GM23248 (cell line): Measurements from ENCODE around the gene CPT1C. TPM values are rescaled to one million over a fixed set of nuclear protein-coding genes. Genes with fewer than 3 reads are reported as not detected.

Source experiments
- DNase-seq: peaks from one replicate; pipeline ENCODE4 v3.0.0-alpha.2; 2015
- H2AFZ ChIP-seq: fragments of 200-600 bp; sonication (generic); 2 replicates; pipeline ENCODE4 v1.6.1; 2016; ENCODE audit warnings: antibody characterized with exemption
- H3F3A ChIP-seq: fragments of 200-600 bp; sonication (generic); 2 replicates; pipeline ENCODE4 v1.6.1; 2016; ENCODE audit warnings: mild to moderate bottlenecking, antibody characterized with exemption, mixed run types; ENCODE audit not compliant: insufficient read depth
- H3K27ac ChIP-seq: fragments of 200-600 bp; sonication (generic); 2 replicates; pipeline ENCODE4 v1.5.1; 2016; ENCODE audit warnings: mild to moderate bottlenecking
- H3K27me3 ChIP-seq: fragments of 200-600 bp; sonication (generic); replicated peaks from 2 replicates; pipeline ENCODE4 v1.6.1; 2016; ENCODE audit warnings: mild to moderate bottlenecking; ENCODE audit not compliant: insufficient read depth
- H3K36me3 ChIP-seq: fragments of 200-600 bp; sonication (generic); 2 replicates; pipeline ENCODE4 v1.6.1; 2016; ENCODE audit warnings: low read depth, mild to moderate bottlenecking
- H3K4me1 ChIP-seq: fragments of 200-600 bp; sonication (generic); 2 replicates; pipeline ENCODE4 v1.6.1; 2016; ENCODE audit warnings: mild to moderate bottlenecking; ENCODE audit not compliant: insufficient read depth
- H3K4me2 ChIP-seq: fragments of 200-600 bp; sonication (generic); one replicate; pipeline ENCODE4 v1.6.1; 2016; ENCODE audit warnings: mild to moderate bottlenecking; ENCODE audit not compliant: unreplicated experiment
- H3K4me3 ChIP-seq: fragments of 200-600 bp; sonication (generic); 2 replicates; pipeline ENCODE4 v1.5.1; 2016; ENCODE audit warnings: mild to moderate bottlenecking
- H3K79me2 ChIP-seq: fragments of 200-600 bp; sonication (generic); 2 replicates; pipeline ENCODE4 v1.6.1; 2016; ENCODE audit warnings: mild to moderate bottlenecking; ENCODE audit not compliant: insufficient read depth
- H3K9ac ChIP-seq: fragments of 200-600 bp; sonication (generic); 2 replicates; pipeline ENCODE4 v1.6.1; 2016; ENCODE audit warnings: mild to moderate bottlenecking
- H3K9me2 ChIP-seq: fragments of 200-600 bp; sonication (generic); 2 replicates; pipeline ENCODE4 v1.6.1; 2016; ENCODE audit warnings: mixed run types, mild to moderate bottlenecking, moderate library complexity; ENCODE audit not compliant: insufficient read depth
- H3K9me3 ChIP-seq: fragments of 200-600 bp; sonication (generic); one replicate; pipeline ENCODE4 v1.6.1; 2017; ENCODE audit warnings: low read depth
- H4K20me1 ChIP-seq: fragments of 200-600 bp; sonication (generic); 2 replicates; pipeline ENCODE4 v1.6.0; 2016; ENCODE audit not compliant: insufficient read depth
- EZH2 ChIP-seq: fragments of 200-600 bp; sonication (generic); IDR thresholded peaks from 2 replicates; pipeline ENCODE4 v1.6.1; 2018; ENCODE audit warnings: antibody characterized with exemption, mild to moderate bottlenecking; ENCODE audit not compliant: insufficient read depth, poor library complexity, severe bottlenecking
- EZH2phosphoT487 ChIP-seq: fragments of 200-600 bp; sonication (generic); IDR thresholded peaks from 2 replicates; pipeline ENCODE4 v1.6.1; 2018; ENCODE audit warnings: antibody characterized with exemption, moderate library complexity, mild to moderate bottlenecking, low read depth; ENCODE audit not compliant: insufficient read depth
- WGBS, 2 experiments: methylation state at CpG; one replicate each; pipeline ENCODE4 v1.1.6; 2015 to 2017; ENCODE audit warnings: low lambda C conversion rate in 2 of 2, low coverage in 1 of 2; ENCODE audit errors: missing lambda C conversion rate in 2 of 2; 5-methylcytosine and 5-hydroxymethylcytosine counted together
- in situ Hi-C: fragments of 300-500 bp; cut with MboI; formaldehyde crosslinking; loops from 2 replicates; pipeline ENCODE4 v1.15.0; 2020
- microRNA-seq: library from miRNA; unstranded; fragments of <30 nt; microRNA quantifications from one replicate; pipeline ENCODE4, GENCODE V29; 2016; ENCODE audit warnings: borderline number of aligned reads
- polyA plus RNA-seq: library from polyadenylated mRNA; unstranded; fragments of >200 nt; fragmentation: Nextera tagmentation; extraction: Ambion mirVana; gene quantifications from 2 replicates; pipeline ENCODE4 v1.2.1, GENCODE V29; 2016
- small RNA-seq: library from RNA; depleted of rRNA; stranded (forward); fragments of <200 nt; gene quantifications from one replicate; pipeline ENCODE3, GENCODE V24; 2014; ENCODE audit warnings: low read depth, low replicate concordance
- total RNA-seq: library from RNA; depleted of rRNA; stranded (reverse); fragments of >200 nt; shearing (Covaris generic); gene quantifications from 2 replicates; pipeline ENCODE4 v1.2.3, GENCODE V29; 2014; rRNA removed

CPT1C gene
- total and polyA plus RNA-seq, 2 experiments from 2014 or later: 11.7 to 14.3 TPM

GRCh38 chr19:49758292-49758691, 67.4 kb downstream of the CPT1C start:
- no peaks in the 10 kb centered on the region for H3K36me3 ChIP-seq
- in situ Hi-C loops: no loop called here
- no peaks in the 10 kb centered on the region for H3K27me3 ChIP-seq
- peak; percentile 84 for DNase-seq
- H3K27ac ChIP-seq: peak overlapping the region; percentile 32
- WGBS, 2 experiments: 2 to 5% methylated on average over 7 of the region's 7 CpGs
- no peaks in the 10 kb centered on the region for H3K9me2 ChIP-seq
- no peaks in the 10 kb centered on the region for H4K20me1 ChIP-seq
- peak overlapping the region; percentile 54 for H3K9ac ChIP-seq
- no peaks in the 10 kb centered on the region for H3K79me2 ChIP-seq
- H2AFZ ChIP-seq: peak overlapping the region; percentile 92
- 0 out of 2 replicates have a peak overlapping the region, but pooled peaks have one; percentile 7 for H3K4me3 ChIP-seq
- H3F3A ChIP-seq: peaks cover 23% of the 10 kb centered on the region
- peak overlapping the region; percentile 65 for H3K4me2 ChIP-seq
- TF ChIP-seq EZH2phosphoT487 (no peak), EZH2 (no peak)
- H3K9me3 ChIP-seq: no peaks in the 10 kb centered on the region
- H3K4me1 ChIP-seq: peaks cover 34% of the 10 kb centered on the region

- no peaks in the 10 kb centered on the region for H3K27me3 ChIP-seq
- H3F3A ChIP-seq: peaks cover 22% of the 10 kb centered on the region
- peaks cover 38% of the 10 kb centered on the region for H3K4me1 ChIP-seq
- no peak overlapping the region for H3K4me3 ChIP-seq
- no peaks in the 10 kb centered on the region for H3K9me2 ChIP-seq
- no peaks in the 10 kb centered on the region for H3K36me3 ChIP-seq
- WGBS, 2 experiments: 87 to 100% methylated on average over 1 of the region's 1 CpG
- peak overlapping the region; percentile 72 for H3K27ac ChIP-seq
- H3K79me2 ChIP-seq: no peaks in the 10 kb centered on the region
- no peaks in the 10 kb centered on the region for H4K20me1 ChIP-seq
- peak overlapping the region; percentile 71 for H3K9ac ChIP-seq
- in situ Hi-C loops: no loop called here
- H3K9me3 ChIP-seq: no peaks in the 10 kb centered on the region
- TF ChIP-seq EZH2 (no peak), EZH2phosphoT487 (no peak)
- DNase-seq: no peak
- peak overlapping the region; percentile 99 for H2AFZ ChIP-seq
- no peak overlapping the region for H3K4me2 ChIP-seq
These were observed 70.3 kb downstream of the CPT1C start for GRCh38 chr19:49761249-49761624.

- Histone ChIP-seq H3K27me3 (no peaks in the 10 kb centered on the region), H3K4me1 (peaks cover 32% of the 10 kb centered on the region), H3K4me2 (no peak overlapping the region), H3K36me3 (no peaks in the 10 kb centered on the region), H4K20me1 (no peaks in the 10 kb centered on the region), H3K79me2 (no peaks in the 10 kb centered on the region), H3F3A (peaks cover 17% of the 10 kb centered on the region), H3K4me3 (no peak overlapping the region), H2AFZ (peak overlapping the region; percentile 99), H3K9me3 (no peaks in the 10 kb centered on the region), H3K9me2 (no peaks in the 10 kb centered on the region), H3K9ac (peak overlapping the region; percentile 71), H3K27ac (peak overlapping the region; percentile 72)
- in situ Hi-C loops: no loop called here
- DNase-seq: peak; percentile 86
- TF ChIP-seq EZH2: no peak
- no peak for TF ChIP-seq EZH2phosphoT487
- WGBS, 2 experiments: 17 to 24% methylated on average over 16 of the region's 16 CpGs
These were observed 70.9 kb downstream of the CPT1C start for GRCh38 chr19:49761625-49762311.

GRCh38 chr19:49763230-49763629, 72.3 kb downstream of the CPT1C start, which contains the start of gene TSKS:
Gene TSKS (minus strand): TSS chr19:49763306. CDS start chr19:49763247, 59 bp downstream.
- Histone ChIP-seq H4K20me1 (no peaks in the 10 kb centered on the region), H3K4me1 (peaks cover 28% of the 10 kb centered on the region), H3K27me3 (no peaks in the 10 kb centered on the region), H2AFZ (peak within 1 kb of the TSS; percentile 99), H3K4me3 (no peak within 1 kb of the TSS), H3K9ac (peak within 1 kb of the TSS; percentile 71; the same call in 1 of the 2 replicates), H3K36me3 (no peaks in the 10 kb centered on the region), H3K9me2 (no peaks in the 10 kb centered on the region), H3F3A (peaks cover 13% of the 10 kb centered on the region), H3K79me2 (peaks cover 14% of the 10 kb centered on the region), H3K4me2 (no peak within 1 kb of the TSS), H3K27ac (peak within 1 kb of the TSS; percentile 72), H3K9me3 (no peaks in the 10 kb centered on the region)
- TF ChIP-seq EZH2phosphoT487: no peak
- TF ChIP-seq EZH2: no peak
- in situ Hi-C loops: no loop called here
- 81 to 88% methylated on average over 6 of the region's 6 CpGs for WGBS, 2 experiments
- no peak for DNase-seq

Small RNA genes lying within 50 kb of the gene (microRNA-seq; reads per million reads assigned to microRNA genes)
- not detected for gene MIR5088

Small RNA genes lying within 50 kb of the gene (small RNA-seq; reads per million reads assigned to genes)
- not detected for gene MIR5088

Other genes starting within 250 kb of the CPT1C start
- gene SLC17A7, start 249.6 kb upstream of the CPT1C start, total RNA-seq: not detected in 2 replicates
- gene SLC17A7, start 249.6 kb upstream of the CPT1C start, polyA plus RNA-seq: not detected in 2 replicates
- 68.0 and 90.2 TPM in 2 replicates for gene PIH1D1, start 239.3 kb upstream of the CPT1C start, total RNA-seq
- gene PIH1D1, start 239.3 kb upstream of the CPT1C start, polyA plus RNA-seq: 73.5 and 79.9 TPM in 2 replicates
- 30.4 and 43.8 TPM in 2 replicates for gene ALDH16A1, start 237.9 kb upstream of the CPT1C start, total RNA-seq
- gene ALDH16A1, start 237.9 kb upstream of the CPT1C start, polyA plus RNA-seq: 9.0 and 9.4 TPM in 2 replicates
- gene FLT3LG, start 216.9 kb upstream of the CPT1C start, total RNA-seq: 1.3 and 1.6 TPM in 2 replicates
- 4.6 and 5.7 TPM in 2 replicates for gene FLT3LG, start 216.9 kb upstream of the CPT1C start, polyA plus RNA-seq
- 1,590 and 2,272 TPM in 2 replicates for gene RPL13A, start 203.5 kb upstream of the CPT1C start, total RNA-seq
- gene RPL13A, start 203.5 kb upstream of the CPT1C start, polyA plus RNA-seq: 893 and 894 TPM in 2 replicates
- gene RPS11, start 194.7 kb upstream of the CPT1C start, total RNA-seq: 1,666 and 2,372 TPM in 2 replicates
- 813 and 832 TPM in 2 replicates for gene RPS11, start 194.7 kb upstream of the CPT1C start, polyA plus RNA-seq
- gene FCGRT, start 178.5 kb upstream of the CPT1C start, total RNA-seq: 65.4 and 75.3 TPM in 2 replicates
- 89.9 and 98.4 TPM in 2 replicates for gene FCGRT, start 178.5 kb upstream of the CPT1C start, polyA plus RNA-seq
- gene RCN3, start 163.1 kb upstream of the CPT1C start, total RNA-seq: 570 and 656 TPM in 2 replicates
- gene RCN3, start 163.1 kb upstream of the CPT1C start, polyA plus RNA-seq: 779 and 813 TPM in 2 replicates
- gene NOSIP, start 110.6 kb upstream of the CPT1C start, total RNA-seq: 46.0 and 53.2 TPM in 2 replicates
- 78.7 and 84.3 TPM in 2 replicates for gene NOSIP, start 110.6 kb upstream of the CPT1C start, polyA plus RNA-seq
- gene PRRG2, start 109.8 kb upstream of the CPT1C start, total RNA-seq: not detected in 2 replicates
- gene PRRG2, start 109.8 kb upstream of the CPT1C start, polyA plus RNA-seq: 0.13 and 0.18 TPM in 2 replicates
- gene PRR12, start 99.9 kb upstream of the CPT1C start, total RNA-seq: 2.7 and 2.9 TPM in 2 replicates
- 0.85 and 0.86 TPM in 2 replicates for gene PRR12, start 99.9 kb upstream of the CPT1C start, polyA plus RNA-seq
- 61.0 and 116 TPM in 2 replicates for gene RRAS, start 51.0 kb upstream of the CPT1C start, total RNA-seq
- 337 and 347 TPM in 2 replicates for gene RRAS, start 51.0 kb upstream of the CPT1C start, polyA plus RNA-seq
- 18.6 and 28.7 TPM in 2 replicates for gene SCAF1, start 48.9 kb upstream of the CPT1C start, total RNA-seq
- 8.4 and 8.5 TPM in 2 replicates for gene SCAF1, start 48.9 kb upstream of the CPT1C start, polyA plus RNA-seq
- gene IRF3, start 25.3 kb upstream of the CPT1C start, total RNA-seq: 50.0 and 55.6 TPM in 2 replicates
- gene IRF3, start 25.3 kb upstream of the CPT1C start, polyA plus RNA-seq: 28.6 and 28.8 TPM in 2 replicates
- gene BCL2L12, start 25.2 kb upstream of the CPT1C start, total RNA-seq: 4.3 and 9.5 TPM in 2 replicates
- 16.6 and 16.7 TPM in 2 replicates for gene BCL2L12, start 25.2 kb upstream of the CPT1C start, polyA plus RNA-seq
- 192 and 225 TPM in 2 replicates for gene PRMT1, start 13.8 kb upstream of the CPT1C start, total RNA-seq
- 164 and 173 TPM in 2 replicates for gene PRMT1, start 13.8 kb upstream of the CPT1C start, polyA plus RNA-seq
- gene ADM5, start 1.5 kb upstream of the CPT1C start, total RNA-seq: 0.25 TPM in 1 of 2 replicates, not detected in the other
- 0.10 TPM in 1 of 2 replicates, not detected in the other for gene ADM5, start 1.5 kb upstream of the CPT1C start, polyA plus RNA-seq
- gene TSKS, start 72.2 kb downstream of the CPT1C start, total RNA-seq: 0.38 and 2.1 TPM in 2 replicates
- 0.31 and 0.93 TPM in 2 replicates for gene TSKS, start 72.2 kb downstream of the CPT1C start, polyA plus RNA-seq
- 118 and 124 TPM in 2 replicates for gene AP2A1, start 75.9 kb downstream of the CPT1C start, total RNA-seq
- 64.2 and 64.9 TPM in 2 replicates for gene AP2A1, start 75.9 kb downstream of the CPT1C start, polyA plus RNA-seq
- 17.7 and 21.1 TPM in 2 replicates for gene FUZ, start 122.2 kb downstream of the CPT1C start, total RNA-seq
- 11.7 and 15.1 TPM in 2 replicates for gene FUZ, start 122.2 kb downstream of the CPT1C start, polyA plus RNA-seq
- gene MED25, start 127.2 kb downstream of the CPT1C start, total RNA-seq: 21.8 and 24.2 TPM in 2 replicates
- 17.4 and 21.9 TPM in 2 replicates for gene MED25, start 127.2 kb downstream of the CPT1C start, polyA plus RNA-seq
- 53.1 and 88.0 TPM in 2 replicates for gene PTOV1, start 160.0 kb downstream of the CPT1C start, total RNA-seq
- 88.9 and 91.7 TPM in 2 replicates for gene PTOV1, start 160.0 kb downstream of the CPT1C start, polyA plus RNA-seq
- gene PNKP, start 176.5 kb downstream of the CPT1C start, total RNA-seq: 31.5 and 35.9 TPM in 2 replicates
- 32.7 and 42.2 TPM in 2 replicates for gene PNKP, start 176.5 kb downstream of the CPT1C start, polyA plus RNA-seq
- 11.6 and 17.3 TPM in 2 replicates for gene AKT1S1, start 186.2 kb downstream of the CPT1C start, total RNA-seq
- gene AKT1S1, start 186.2 kb downstream of the CPT1C start, polyA plus RNA-seq: 60.4 and 65.2 TPM in 2 replicates
- 6.3 and 6.6 TPM in 2 replicates for gene TBC1D17, start 186.6 kb downstream of the CPT1C start, total RNA-seq
- gene TBC1D17, start 186.6 kb downstream of the CPT1C start, polyA plus RNA-seq: 32.4 and 33.0 TPM in 2 replicates
- gene IL4I1, start 205.8 kb downstream of the CPT1C start, total RNA-seq: not detected in 2 replicates
- gene IL4I1, start 205.8 kb downstream of the CPT1C start, polyA plus RNA-seq: 0.66 and 0.91 TPM in 2 replicates
- gene ATF5, start 238.1 kb downstream of the CPT1C start, total RNA-seq: 8.9 and 19.1 TPM in 2 replicates
- gene ATF5, start 238.1 kb downstream of the CPT1C start, polyA plus RNA-seq: 8.0 and 8.9 TPM in 2 replicates
- 35.1 and 41.6 TPM in 2 replicates for gene NUP62, start 238.4 kb downstream of the CPT1C start, total RNA-seq
- 38.4 and 38.5 TPM in 2 replicates for gene NUP62, start 238.4 kb downstream of the CPT1C start, polyA plus RNA-seq